GM12864 (cell line): ENCODE results near the gene CRYGS.

Source experiments
- DNase-seq: peaks from one replicate; pipeline ENCODE4 v3.0.0-alpha.2; 2011; ENCODE audit warnings: low read depth
- H3K4me3 ChIP-seq: 2 replicates; pipeline ENCODE4 v1.5.1; 2011; ENCODE audit warnings: mild to moderate bottlenecking, low read depth, low read length, control low read depth
- TF ChIP-seq, protein P1 (sequence below): IDR thresholded peaks from 2 replicates; pipeline ENCODE4 v1.5.1; 2011; ENCODE audit warnings: low read depth, mild to moderate bottlenecking, moderate library complexity, low read length, control low read depth, inconsistent platforms; ENCODE audit errors: missing control alignments

The CRYGS gene

DNA sequence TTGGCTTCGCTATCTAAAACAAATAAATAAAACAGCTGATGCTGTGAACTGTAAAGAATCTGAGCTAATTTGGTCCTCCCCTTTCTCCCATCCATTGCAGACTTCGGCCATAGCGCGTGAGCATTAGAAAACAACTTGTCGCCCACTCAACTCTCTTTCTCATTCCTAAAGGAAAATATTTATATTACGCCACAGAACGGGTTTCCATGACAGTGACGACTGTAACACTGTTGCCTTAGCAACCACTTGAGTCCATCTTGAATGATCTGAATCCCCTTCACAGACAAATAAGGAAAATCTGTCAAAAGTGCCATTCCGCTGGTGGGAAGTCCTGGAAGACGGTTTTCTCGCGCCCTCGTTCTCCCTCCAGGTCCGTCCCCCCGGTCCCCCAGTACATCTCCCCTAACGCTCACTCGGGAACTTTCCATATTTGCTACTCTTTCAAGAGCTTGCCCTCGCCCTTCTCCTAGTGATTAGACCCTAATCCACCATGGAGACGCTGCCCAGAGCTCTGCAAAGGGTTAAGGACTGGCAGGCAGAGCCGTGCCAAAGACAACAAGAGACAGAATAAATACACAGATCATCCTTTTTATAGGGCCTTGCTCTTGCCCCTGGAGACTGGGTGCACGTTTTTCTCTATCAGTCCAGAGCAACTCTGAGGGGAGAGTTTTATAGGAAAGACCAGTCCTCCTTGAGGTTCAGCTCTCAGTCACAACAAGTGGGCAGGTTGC lies 50.5 kb downstream of the CRYGS start:
- no peak for DNase-seq
- H3K4me3 ChIP-seq = no peak overlapping the region
- TF ChIP-seq, protein P1, sequence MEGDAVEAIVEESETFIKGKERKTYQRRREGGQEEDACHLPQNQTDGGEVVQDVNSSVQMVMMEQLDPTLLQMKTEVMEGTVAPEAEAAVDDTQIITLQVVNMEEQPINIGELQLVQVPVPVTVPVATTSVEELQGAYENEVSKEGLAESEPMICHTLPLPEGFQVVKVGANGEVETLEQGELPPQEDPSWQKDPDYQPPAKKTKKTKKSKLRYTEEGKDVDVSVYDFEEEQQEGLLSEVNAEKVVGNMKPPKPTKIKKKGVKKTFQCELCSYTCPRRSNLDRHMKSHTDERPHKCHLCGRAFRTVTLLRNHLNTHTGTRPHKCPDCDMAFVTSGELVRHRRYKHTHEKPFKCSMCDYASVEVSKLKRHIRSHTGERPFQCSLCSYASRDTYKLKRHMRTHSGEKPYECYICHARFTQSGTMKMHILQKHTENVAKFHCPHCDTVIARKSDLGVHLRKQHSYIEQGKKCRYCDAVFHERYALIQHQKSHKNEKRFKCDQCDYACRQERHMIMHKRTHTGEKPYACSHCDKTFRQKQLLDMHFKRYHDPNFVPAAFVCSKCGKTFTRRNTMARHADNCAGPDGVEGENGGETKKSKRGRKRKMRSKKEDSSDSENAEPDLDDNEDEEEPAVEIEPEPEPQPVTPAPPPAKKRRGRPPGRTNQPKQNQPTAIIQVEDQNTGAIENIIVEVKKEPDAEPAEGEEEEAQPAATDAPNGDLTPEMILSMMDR = no peak

DNA sequence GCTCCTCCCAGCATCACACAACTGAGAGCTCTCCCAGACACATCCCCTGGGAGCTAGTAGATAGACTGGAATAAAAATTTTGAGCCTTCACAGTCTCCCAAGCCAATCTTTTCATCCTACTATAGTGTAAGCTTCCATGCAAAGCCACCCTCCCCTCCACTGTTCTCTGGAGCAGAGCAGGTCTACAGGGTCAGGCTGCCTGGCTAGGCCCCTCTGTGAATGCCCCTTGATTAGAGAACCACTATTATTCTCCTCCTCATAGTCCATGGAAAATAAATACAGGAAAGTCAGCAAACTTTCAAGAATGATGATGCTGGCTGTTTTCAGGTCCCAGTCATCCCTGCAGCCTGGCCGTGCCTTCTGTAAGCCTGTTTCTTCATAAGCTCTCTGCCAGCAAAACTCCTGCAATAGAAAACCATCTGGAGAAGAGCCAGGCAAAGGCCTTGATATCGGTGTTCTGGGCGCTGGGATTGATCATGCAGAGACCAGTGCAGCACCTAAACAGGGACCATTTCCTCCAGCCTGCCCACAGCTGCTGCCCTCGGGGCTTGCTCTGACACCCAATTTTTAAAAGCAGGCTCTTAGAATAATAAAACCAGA lies 51.7 kb downstream of the CRYGS start:
- no peak for DNase-seq
- TF ChIP-seq, protein P1 = no peak
- H3K4me3 ChIP-seq = no peak overlapping the region

DNA sequence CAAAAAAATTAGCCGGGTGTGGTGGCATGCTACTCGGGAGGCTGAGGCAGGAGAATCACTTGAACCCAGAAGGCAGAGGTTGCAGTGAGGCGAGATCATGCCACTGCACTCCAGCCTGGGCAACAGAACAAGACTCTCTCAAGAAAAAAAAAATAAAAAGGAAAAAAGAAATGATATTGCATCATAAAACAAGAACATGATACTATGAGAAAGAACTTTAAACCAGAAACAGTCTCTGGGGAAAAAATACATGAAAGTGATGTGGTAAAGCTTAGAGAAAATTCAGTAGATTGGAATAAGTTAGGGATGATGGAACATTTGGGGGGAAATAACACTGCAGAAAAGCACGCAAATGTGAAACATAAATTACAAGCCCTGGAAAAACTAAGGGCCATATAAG lies 54.7 kb downstream of the CRYGS start:
- no peak for DNase-seq
- TF ChIP-seq, protein P1 = no peak
- H3K4me3 ChIP-seq = no peak overlapping the region
